K562 (cell line): ENCODE data around the gene SFXN5. TPM values are rescaled to one million over a fixed set of nuclear protein-coding genes. Genes with fewer than 3 reads are reported as not detected.

Source experiments
- ATAC-seq: fragments of 200-7000 bp; cut with Tn5 transposase; 3 replicates; pipeline ENCODE4 v1.9.1; 2020; ENCODE audit warnings: moderate library complexity
- BruUV-seq: library from RNA; stranded (reverse); fragments of 400-500 nt; replicated peaks from 2 replicates; lab custom pipeline; 2021; lab: Mats Ljungman, UMichigan
- CTCF ChIA-PET: fragments of 300-600 bp; formaldehyde crosslinking; extraction: SDS; loops from one replicate; lab custom pipeline; 2021; ENCODE audit warnings: low intra/inter-chr PET ratio; lab: Yijun Ruan, JAX
- POLR2A ChIA-PET: fragments of 300-600, 350-650 bp; sonication (Branson Sonifier 250); formaldehyde crosslinking; extraction: SDS; loops from one replicate; lab custom pipeline; 2021; ENCODE audit warnings: antibody characterized with exemption, inconsistent platforms; lab: Yijun Ruan, JAX
- DNase-seq, 4 experiments: peaks; one replicate each; pipeline versions ENCODE4 v3.0.0 to v3.0.0-alpha.2; 2011 to 2018; ENCODE audit warnings: low spot score in 3 of 4, mixed read lengths in 3 of 4; ENCODE audit errors: extremely low read depth in 1 of 4
- FAIRE-seq: peaks from 2 replicates; lab custom pipeline; 2011; peaks lifted over from hg19 to GRCh38; lab: Jason Lieb, UNC
- H2AFZ ChIP-seq: 2 replicates; pipeline ENCODE4 v1.6.0; 2011; ENCODE audit warnings: low read depth, low read length, control low read depth, inconsistent platforms
- H3K27ac ChIP-seq: fragments of 200-600 bp; 3 replicates; pipeline ENCODE4 v1.8.0; 2011; ENCODE audit warnings: low read depth, mild to moderate bottlenecking, control low read depth, inconsistent platforms, low read length, moderate library complexity, mixed read lengths; ENCODE audit errors: extremely low read depth
- H3K27me3 ChIP-seq, 2 experiments: fragments of 300-600 bp in 1 of 2; 2 replicates in 1 of 2; 3 replicates in 1 of 2; pipeline versions ENCODE4 v1.6.0 to v1.8.0; 2011; ENCODE audit warnings: inconsistent platforms in 2 of 2, low read length in 2 of 2, mild to moderate bottlenecking in 1 of 2, mixed read lengths in 1 of 2, moderate library complexity in 1 of 2; ENCODE audit not compliant: control insufficient read depth in 2 of 2, insufficient read depth in 2 of 2
- H3K36me3 ChIP-seq: fragments of 300-600 bp; 3 replicates; pipeline ENCODE4 v1.8.0; 2011; ENCODE audit warnings: mild to moderate bottlenecking, low read length, inconsistent platforms; ENCODE audit not compliant: control insufficient read depth, insufficient read depth
- H3K4me1 ChIP-seq, 2 experiments: fragments of 200-600 bp in 1 of 2; replicated peaks in 1 of 2; 2 replicates in 1 of 2; 3 replicates in 1 of 2; pipeline versions ENCODE4 v1.5.1 to v1.8.0; 2011; ENCODE audit warnings: inconsistent platforms in 2 of 2, low read length in 2 of 2, mild to moderate bottlenecking in 1 of 2, mixed read lengths in 1 of 2, moderate library complexity in 1 of 2; ENCODE audit not compliant: control insufficient read depth in 2 of 2, insufficient read depth in 2 of 2
- H3K4me2 ChIP-seq: 2 replicates; pipeline ENCODE4 v1.6.1; 2011; ENCODE audit warnings: low read length, control low read depth, inconsistent platforms, mixed read lengths; ENCODE audit not compliant: insufficient read depth
- H3K4me3 ChIP-seq: fragments of 200-600 bp; sonication (generic), shearing (Covaris generic); 2 replicates; pipeline ENCODE4 v1.5.1; 2016; ENCODE audit warnings: control low read depth, inconsistent platforms
- H3K79me2 ChIP-seq: fragments of 200-600 bp; 3 replicates; pipeline ENCODE4 v1.8.0; 2011; ENCODE audit warnings: low read length, inconsistent platforms; ENCODE audit not compliant: control insufficient read depth, insufficient read depth
- H3K9ac ChIP-seq, 2 experiments: 2 replicates each; pipeline versions ENCODE4 v1.6.0 to v1.6.1; 2011; ENCODE audit warnings: low read depth in 2 of 2, low read length in 2 of 2, control low read depth in 1 of 2, inconsistent platforms in 1 of 2, mild to moderate bottlenecking in 1 of 2, mixed read lengths in 1 of 2; ENCODE audit not compliant: insufficient read depth in 1 of 2
- H3K9me1 ChIP-seq: one replicate; pipeline ENCODE4 v1.6.0; 2011; ENCODE audit warnings: inconsistent platforms, mild to moderate bottlenecking, low read length, moderate library complexity; ENCODE audit not compliant: control insufficient read depth, insufficient read depth
- H3K9me3 ChIP-seq: replicated peaks from 2 replicates; pipeline ENCODE4 v1.5.1; 2011; ENCODE audit warnings: low read depth, low read length, inconsistent platforms; ENCODE audit not compliant: control insufficient read depth, insufficient read depth
- H4K20me1 ChIP-seq: replicated peaks from 2 replicates; pipeline ENCODE4 v1.6.1; 2011; ENCODE audit warnings: low read length, inconsistent platforms, mixed read lengths; ENCODE audit not compliant: control insufficient read depth, insufficient read depth
- BMI1 ChIP-seq: fragments of 150-350 bp; IDR thresholded peaks from 2 replicates; pipeline ENCODE4 v1.6.1; 2014; ENCODE audit warnings: low read length
- BRCA1 ChIP-seq, 2 experiments: fragments of 450-650 bp in 1 of 2; sonication (generic) in 1 of 2; formaldehyde crosslinking in 1 of 2; IDR thresholded peaks; 2 replicates each; pipeline versions ENCODE4 v1.5.0 to v1.6.1; 2017 to 2020; ENCODE audit warnings: mild to moderate bottlenecking in 1 of 2, missing genetic modification reagents in 1 of 2
- C11orf30 ChIP-seq: fragments of 450-650 bp; IDR thresholded peaks from 2 replicates; pipeline ENCODE4 v1.6.1; 2016; ENCODE audit warnings: low read depth, mild to moderate bottlenecking
- CHD4 ChIP-seq: fragments of 200-600 bp; sonication (generic); IDR thresholded peaks from 3 replicates; pipeline ENCODE4 v1.6.1; 2012; ENCODE audit warnings: low read depth, mild to moderate bottlenecking, mixed read lengths, low read length, inconsistent platforms; ENCODE audit not compliant: insufficient read depth, insufficient replicate concordance, poor library complexity, severe bottlenecking
- GABPB1 ChIP-seq: sonication (generic); formaldehyde crosslinking; IDR thresholded peaks from 2 replicates; pipeline ENCODE4 v1.8.0; 2022; ENCODE audit warnings: mild to moderate bottlenecking, missing genetic modification reagents
- NFE2L1 ChIP-seq: fragments of 450-650 bp; IDR thresholded peaks from 2 replicates; pipeline ENCODE4 v1.6.1; 2016; ENCODE audit warnings: missing genetic modification characterization, low read depth, mild to moderate bottlenecking, missing compliant biosample characterization, moderate library complexity, borderline replicate concordance
- PTRF ChIP-seq: fragments of 450-650 bp; IDR thresholded peaks from 2 replicates; pipeline ENCODE4 v1.6.1; 2016; ENCODE audit warnings: mild to moderate bottlenecking, missing genetic modification characterization, missing compliant biosample characterization
- RBM17 ChIP-seq: fragments of 200-400 bp; formaldehyde crosslinking; IDR thresholded peaks from 2 replicates; pipeline ENCODE4 v1.6.1; 2017; ENCODE audit warnings: low read depth, mild to moderate bottlenecking, low read length, borderline replicate concordance
- SMARCE1 ChIP-seq: fragments of 450-650 bp; IDR thresholded peaks from 2 replicates; pipeline ENCODE4 v1.7.1; 2016; ENCODE audit warnings: mild to moderate bottlenecking
- XRCC3 ChIP-seq: fragments of 450-650 bp; IDR thresholded peaks from 2 replicates; pipeline ENCODE4 v1.6.1; 2017; ENCODE audit warnings: mild to moderate bottlenecking, moderate library complexity
- ZBTB8A ChIP-seq: fragments of 450-650 bp; IDR thresholded peaks from 2 replicates; pipeline ENCODE4 v1.6.1; 2018; ENCODE audit warnings: mild to moderate bottlenecking, moderate library complexity; ENCODE audit not compliant: partially characterized antibody
- ZFP36 ChIP-seq: fragments of 150-350 bp; IDR thresholded peaks from 2 replicates; pipeline ENCODE4 v1.6.1; 2018; ENCODE audit warnings: low read length, low read depth; ENCODE audit not compliant: partially characterized antibody
- ZNF12 ChIP-seq: sonication (generic); formaldehyde crosslinking; IDR thresholded peaks from 2 replicates; pipeline ENCODE4 v1.4.0; 2020; ENCODE audit warnings: mild to moderate bottlenecking, missing genetic modification reagents
- ZNF445 ChIP-seq: fragments of 250-450 bp; sonication (Bioruptor Pico); IDR thresholded peaks from 2 replicates; pipeline ENCODE4 v1.4.0; 2020; ENCODE audit warnings: low read depth, mild to moderate bottlenecking, moderate library complexity
- ZNF583 ChIP-seq: fragments of 250-450 bp; sonication (Bioruptor Pico); IDR thresholded peaks from 2 replicates; pipeline ENCODE4 v1.4.0; 2020
- WGBS: fragments of 100-300 bp; shearing (Covaris generic); methylation state at CpG from one replicate; pipeline ENCODE4 v1.1.6; 2016; ENCODE audit warnings: low coverage, mixed read lengths; ENCODE audit not compliant: insufficient coverage; ENCODE audit errors: missing lambda C conversion rate; 5-methylcytosine and 5-hydroxymethylcytosine counted together
- in situ Hi-C: fragments of 300-500 bp; cut with MboI; formaldehyde crosslinking; loops from 4 replicates; pipeline ENCODE4 v1.15.0; 2018; ENCODE audit warnings: inconsistent platforms, mixed read lengths
- intact Hi-C: fragments of 100-400 bp; cut with micrococcal nuclease; formaldehyde crosslinking; loops from 2 replicates; pipeline ENCODE4 v1.14.2; 2022
- polyA plus RNA-seq, 8 experiments: library from polyadenylated mRNA; depleted of rRNA in 4 of 8; stranded (reverse) in 5 of 8; unstranded in 3 of 8; fragments of >200 nt; fragmentation: Nextera tagmentation in 2 of 8; fragmentation: Illumina TruSeq in 1 of 8; extraction: Ambion mirVana in 2 of 8; extraction: Trizol in 1 of 8; gene quantifications; 2 replicates each; pipeline versions ENCODE4 v1.2.1 to v1.2.3, GENCODE V29; 2011 to 2014; ENCODE audit warnings: inconsistent platforms in 1 of 8, missing spikeins in 1 of 8
- total RNA-seq, 7 experiments: library from RNA; depleted of rRNA in 6 of 7; stranded (reverse); fragments of >200 nt in 6 of 7; fragmentation: Illumina TruSeq in 2 of 7; extraction: Trizol in 2 of 7; gene quantifications; 2 replicates each; pipeline versions ENCODE4 v1.2.1 to v1.2.3, GENCODE V29; 2011 to 2021; ENCODE audit warnings: low replicate concordance in 1 of 7
- TF ChIP-seq, protein P1 (sequence below): sonication (generic); formaldehyde crosslinking; IDR thresholded peaks from 2 replicates; pipeline ENCODE4 v1.5.0; 2020; ENCODE audit warnings: missing genetic modification reagents
- TF ChIP-seq, protein P2 (sequence below): sonication (generic); formaldehyde crosslinking; IDR thresholded peaks from 2 replicates; pipeline ENCODE4 v1.4.0; 2020; ENCODE audit warnings: mild to moderate bottlenecking, missing genetic modification reagents
- TF ChIP-seq, protein P3 (sequence below): sonication (generic); formaldehyde crosslinking; IDR thresholded peaks from 2 replicates; pipeline ENCODE4 v1.8.0; 2022; ENCODE audit warnings: mild to moderate bottlenecking, missing genetic modification reagents, borderline replicate concordance

The SFXN5 gene
- total and polyA plus RNA-seq, 9 of the 15 experiments (the other 6 are each of a cell fraction or from before 2014, with no cell fraction given), result 8.3 to 22.6 (median 16.0) TPM

DNA sequence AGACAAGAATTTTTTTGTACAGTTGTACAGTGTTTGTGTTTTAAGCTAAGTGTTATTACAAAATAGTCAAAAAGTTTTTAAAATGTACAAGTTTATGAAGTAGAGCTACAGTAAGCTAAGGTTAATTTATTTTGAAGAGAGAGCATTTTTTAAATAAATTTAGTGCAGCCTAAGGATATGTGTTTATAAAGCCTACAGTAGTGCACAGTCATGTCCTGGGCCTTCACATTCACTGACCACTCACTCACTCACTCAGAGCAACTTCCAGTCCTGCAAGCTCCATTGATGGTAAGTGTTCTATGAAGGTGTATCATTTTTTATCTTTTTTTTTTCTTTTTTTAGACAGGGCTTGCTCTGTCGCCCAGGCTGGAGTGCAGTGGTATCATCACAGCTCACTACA, 44.2 kb downstream of the SFXN5 start:
- Histone ChIP-seq H3K9me3 (no peaks in the 10 kb centered on the region), H3K9me1 (no peaks in the 10 kb centered on the region), H2AFZ (no peak overlapping the region), H3K36me3 (peaks cover 5% of the 10 kb centered on the region; the same call in 2 of the 3 replicates), H3K27ac (no peak overlapping the region), H3K27me3 (no peaks in the 10 kb centered on the region), H3K4me2 (no peak overlapping the region), H3K4me3 (no peak overlapping the region), H3K4me1 (no peaks in the 10 kb centered on the region), H3K79me2 (no peaks in the 10 kb centered on the region), H3K9ac (no peak overlapping the region), H4K20me1 (no peaks in the 10 kb centered on the region; the same call in 1 of the 2 replicates)
- FAIRE-seq, result no peak
- in situ Hi-C loops, result no loop called here
- no peak for TF ChIP-seq GABPB1
- TF ChIP-seq, protein P1, sequence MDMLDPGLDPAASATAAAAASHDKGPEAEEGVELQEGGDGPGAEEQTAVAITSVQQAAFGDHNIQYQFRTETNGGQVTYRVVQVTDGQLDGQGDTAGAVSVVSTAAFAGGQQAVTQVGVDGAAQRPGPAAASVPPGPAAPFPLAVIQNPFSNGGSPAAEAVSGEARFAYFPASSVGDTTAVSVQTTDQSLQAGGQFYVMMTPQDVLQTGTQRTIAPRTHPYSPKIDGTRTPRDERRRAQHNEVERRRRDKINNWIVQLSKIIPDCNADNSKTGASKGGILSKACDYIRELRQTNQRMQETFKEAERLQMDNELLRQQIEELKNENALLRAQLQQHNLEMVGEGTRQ (CRISPR knock-in tag), result no peak
- no peak for TF ChIP-seq NFE2L1
- TF ChIP-seq ZBTB8A, result no peak
- TF ChIP-seq PTRF (tag), result no peak
- TF ChIP-seq XRCC3, result no peak
- no peak for TF ChIP-seq ZNF445
- TF ChIP-seq ZFP36, result no peak
- TF ChIP-seq ZNF12 (CRISPR knock-in tag), result no peak
- no peak for TF ChIP-seq CHD4
- TF ChIP-seq, protein P2, sequence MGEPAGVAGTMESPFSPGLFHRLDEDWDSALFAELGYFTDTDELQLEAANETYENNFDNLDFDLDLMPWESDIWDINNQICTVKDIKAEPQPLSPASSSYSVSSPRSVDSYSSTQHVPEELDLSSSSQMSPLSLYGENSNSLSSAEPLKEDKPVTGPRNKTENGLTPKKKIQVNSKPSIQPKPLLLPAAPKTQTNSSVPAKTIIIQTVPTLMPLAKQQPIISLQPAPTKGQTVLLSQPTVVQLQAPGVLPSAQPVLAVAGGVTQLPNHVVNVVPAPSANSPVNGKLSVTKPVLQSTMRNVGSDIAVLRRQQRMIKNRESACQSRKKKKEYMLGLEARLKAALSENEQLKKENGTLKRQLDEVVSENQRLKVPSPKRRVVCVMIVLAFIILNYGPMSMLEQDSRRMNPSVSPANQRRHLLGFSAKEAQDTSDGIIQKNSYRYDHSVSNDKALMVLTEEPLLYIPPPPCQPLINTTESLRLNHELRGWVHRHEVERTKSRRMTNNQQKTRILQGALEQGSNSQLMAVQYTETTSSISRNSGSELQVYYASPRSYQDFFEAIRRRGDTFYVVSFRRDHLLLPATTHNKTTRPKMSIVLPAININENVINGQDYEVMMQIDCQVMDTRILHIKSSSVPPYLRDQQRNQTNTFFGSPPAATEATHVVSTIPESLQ (CRISPR knock-in tag), result no peak
- no peak for TF ChIP-seq RBM17
- no peak for TF ChIP-seq C11orf30
- no peak for TF ChIP-seq SMARCE1
- no peak for TF ChIP-seq ZNF583 (CRISPR knock-in tag)
- TF ChIP-seq, protein P3, sequence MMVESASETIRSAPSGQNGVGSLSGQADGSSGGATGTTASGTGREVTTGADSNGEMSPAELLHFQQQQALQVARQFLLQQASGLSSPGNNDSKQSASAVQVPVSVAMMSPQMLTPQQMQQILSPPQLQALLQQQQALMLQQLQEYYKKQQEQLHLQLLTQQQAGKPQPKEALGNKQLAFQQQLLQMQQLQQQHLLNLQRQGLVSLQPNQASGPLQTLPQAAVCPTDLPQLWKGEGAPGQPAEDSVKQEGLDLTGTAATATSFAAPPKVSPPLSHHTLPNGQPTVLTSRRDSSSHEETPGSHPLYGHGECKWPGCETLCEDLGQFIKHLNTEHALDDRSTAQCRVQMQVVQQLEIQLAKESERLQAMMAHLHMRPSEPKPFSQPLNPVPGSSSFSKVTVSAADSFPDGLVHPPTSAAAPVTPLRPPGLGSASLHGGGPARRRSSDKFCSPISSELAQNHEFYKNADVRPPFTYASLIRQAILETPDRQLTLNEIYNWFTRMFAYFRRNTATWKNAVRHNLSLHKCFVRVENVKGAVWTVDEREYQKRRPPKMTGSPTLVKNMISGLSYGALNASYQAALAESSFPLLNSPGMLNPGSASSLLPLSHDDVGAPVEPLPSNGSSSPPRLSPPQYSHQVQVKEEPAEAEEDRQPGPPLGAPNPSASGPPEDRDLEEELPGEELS (CRISPR knock-in tag), result no peak
- TF ChIP-seq BRCA1 (IDR thresholded peaks at IDR 0.05), result no peak
- TF ChIP-seq BRCA1 (CRISPR knock-in tag; IDR thresholded peaks at IDR 0.05), result no peak
- no peak for TF ChIP-seq BMI1
- no peak for DNase-seq
- CTCF ChIA-PET, result no interaction called here
- ATAC-seq, result no peak
- no TSS peak for BruUV-seq
- intact Hi-C loops, result no loop called here
- WGBS, result 86% methylated on average over 1 of the region's 1 CpG
- POLR2A ChIA-PET, result interaction anchor here (0.9 to 1.3 kb wide), 2 partner anchors 10 to 132 kb away, joined by 4 read pairs; no protein-coding TSS in a partner anchor
